PFSK-1 (cell line): Measurements from ENCODE around the gene DENND10.

Experiments used
- FOXP2 ChIP-seq: optimal IDR thresholded peaks from 2 replicates; pipeline ENCODE3; 2011; ENCODE audit warnings: borderline replicate concordance, control low read depth, inconsistent platforms; ENCODE audit not compliant: insufficient read depth; ENCODE audit errors: extremely low read length, extremely low read depth
- POLR2AphosphoS5 ChIP-seq: IDR thresholded peaks from 2 replicates; pipeline ENCODE4 v1.6.1; 2012; ENCODE audit warnings: low read depth, mild to moderate bottlenecking, control low read depth, low read length, moderate library complexity
- SIN3A ChIP-seq: IDR thresholded peaks from 2 replicates; pipeline ENCODE4 v1.6.1; 2012; ENCODE audit warnings: mild to moderate bottlenecking, low read length, moderate library complexity, borderline replicate concordance; ENCODE audit not compliant: insufficient read depth
- TAF1 ChIP-seq: IDR thresholded peaks from 2 replicates; pipeline ENCODE4 v1.6.1; 2012; ENCODE audit warnings: low read length, control low read depth, borderline replicate concordance; ENCODE audit not compliant: insufficient read depth
- TF ChIP-seq, protein P1 (sequence below), 2 experiments: IDR thresholded peaks; 2 replicates each; pipeline versions ENCODE4 v1.6.1 to v1.8.0; 2011 to 2012; ENCODE audit warnings: low read depth in 2 of 2, low read length in 2 of 2, control low read depth in 1 of 2, inconsistent platforms in 1 of 2, mild to moderate bottlenecking in 1 of 2, moderate library complexity in 1 of 2; ENCODE audit not compliant: insufficient read depth in 1 of 2

DENND10 gene

DNA sequence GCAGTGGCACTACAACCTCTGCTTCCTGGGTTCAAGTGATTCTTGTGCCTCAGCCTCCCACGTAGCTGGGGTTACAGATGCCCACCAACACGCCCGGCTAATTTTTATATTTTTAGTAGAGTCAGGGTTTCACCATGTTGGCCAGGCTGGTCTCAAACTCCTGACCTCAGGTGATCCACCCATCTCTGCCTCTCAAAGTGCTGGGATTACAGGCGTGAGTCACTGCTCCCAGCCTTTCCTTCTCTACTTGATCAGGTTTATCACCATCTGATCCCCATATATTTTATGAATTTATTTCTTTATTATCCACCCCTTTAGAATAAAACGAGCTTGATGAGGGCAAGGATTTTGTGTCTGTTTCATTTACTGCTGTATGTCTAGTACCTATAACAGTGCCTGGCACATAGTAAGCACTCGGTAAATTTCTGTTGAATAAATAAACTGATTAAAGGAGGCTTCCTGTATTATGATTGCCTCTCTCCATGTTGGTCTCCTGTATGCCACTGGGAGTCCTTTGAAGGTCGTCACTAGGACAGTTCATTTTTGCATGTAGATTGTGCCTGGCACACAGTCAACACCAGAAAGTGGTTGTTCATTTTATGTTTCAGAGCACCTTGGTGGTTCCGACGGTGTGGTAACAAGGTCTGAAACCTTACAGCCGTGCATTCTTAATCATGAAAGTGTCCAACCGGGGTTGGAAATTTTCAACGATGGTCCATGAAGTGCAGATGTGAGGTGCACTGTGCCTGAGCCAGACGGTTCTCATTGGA, 13.7 kb upstream of the DENND10 start:
- no peak for TF ChIP-seq SIN3A
- TF ChIP-seq FOXP2 = no peak
- TF ChIP-seq, protein P1, sequence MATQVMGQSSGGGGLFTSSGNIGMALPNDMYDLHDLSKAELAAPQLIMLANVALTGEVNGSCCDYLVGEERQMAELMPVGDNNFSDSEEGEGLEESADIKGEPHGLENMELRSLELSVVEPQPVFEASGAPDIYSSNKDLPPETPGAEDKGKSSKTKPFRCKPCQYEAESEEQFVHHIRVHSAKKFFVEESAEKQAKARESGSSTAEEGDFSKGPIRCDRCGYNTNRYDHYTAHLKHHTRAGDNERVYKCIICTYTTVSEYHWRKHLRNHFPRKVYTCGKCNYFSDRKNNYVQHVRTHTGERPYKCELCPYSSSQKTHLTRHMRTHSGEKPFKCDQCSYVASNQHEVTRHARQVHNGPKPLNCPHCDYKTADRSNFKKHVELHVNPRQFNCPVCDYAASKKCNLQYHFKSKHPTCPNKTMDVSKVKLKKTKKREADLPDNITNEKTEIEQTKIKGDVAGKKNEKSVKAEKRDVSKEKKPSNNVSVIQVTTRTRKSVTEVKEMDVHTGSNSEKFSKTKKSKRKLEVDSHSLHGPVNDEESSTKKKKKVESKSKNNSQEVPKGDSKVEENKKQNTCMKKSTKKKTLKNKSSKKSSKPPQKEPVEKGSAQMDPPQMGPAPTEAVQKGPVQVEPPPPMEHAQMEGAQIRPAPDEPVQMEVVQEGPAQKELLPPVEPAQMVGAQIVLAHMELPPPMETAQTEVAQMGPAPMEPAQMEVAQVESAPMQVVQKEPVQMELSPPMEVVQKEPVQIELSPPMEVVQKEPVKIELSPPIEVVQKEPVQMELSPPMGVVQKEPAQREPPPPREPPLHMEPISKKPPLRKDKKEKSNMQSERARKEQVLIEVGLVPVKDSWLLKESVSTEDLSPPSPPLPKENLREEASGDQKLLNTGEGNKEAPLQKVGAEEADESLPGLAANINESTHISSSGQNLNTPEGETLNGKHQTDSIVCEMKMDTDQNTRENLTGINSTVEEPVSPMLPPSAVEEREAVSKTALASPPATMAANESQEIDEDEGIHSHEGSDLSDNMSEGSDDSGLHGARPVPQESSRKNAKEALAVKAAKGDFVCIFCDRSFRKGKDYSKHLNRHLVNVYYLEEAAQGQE (IDR thresholded peaks at IDR 0.05; ENCODE audit: insufficient read depth in 1 of 2, low read depth in 2 of 2, low read length in 2 of 2) = no peak
- TF ChIP-seq TAF1 = no peak
- no peak for TF ChIP-seq POLR2AphosphoS5

DNA sequence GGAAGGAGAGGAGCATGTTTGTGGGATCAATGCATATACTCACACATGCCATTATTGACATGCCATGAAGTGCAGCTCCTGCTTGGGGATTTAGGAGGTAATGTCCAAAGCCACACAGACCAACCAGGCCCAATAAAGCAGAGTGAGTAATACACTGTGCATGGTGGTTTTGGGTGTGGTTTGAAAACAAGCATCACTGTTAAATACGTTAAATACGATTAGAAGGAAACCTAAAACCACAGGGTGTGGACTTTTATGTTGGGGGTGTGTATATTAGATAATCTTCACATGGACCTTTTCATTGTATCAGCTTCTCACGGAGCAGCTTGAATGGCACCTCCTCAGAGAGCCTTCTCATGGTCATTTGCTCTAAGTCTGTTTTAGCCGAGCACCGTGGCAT, 12.9 kb upstream of the DENND10 start:
- TF ChIP-seq POLR2AphosphoS5 = no peak

DNA sequence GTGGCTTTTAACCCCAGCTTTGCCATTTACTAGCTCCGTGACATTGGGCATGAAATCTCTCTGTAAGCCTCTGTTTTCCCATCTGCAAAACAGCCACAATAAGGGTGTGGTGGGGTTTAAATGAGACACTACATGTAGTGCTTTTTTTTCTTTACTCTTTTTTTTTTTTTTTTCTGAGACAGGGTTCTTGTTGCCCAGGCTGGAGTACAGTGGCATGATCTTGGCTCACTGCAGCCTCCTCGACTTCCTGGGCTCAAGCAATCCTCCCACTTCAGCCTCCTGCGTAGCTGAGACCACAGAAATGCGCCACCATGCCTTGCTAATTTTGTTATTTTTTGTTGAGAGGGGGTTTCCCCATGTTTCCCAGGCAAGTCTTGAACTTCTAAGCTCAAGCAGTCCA, 8.3 kb upstream of the DENND10 start:
- TF ChIP-seq, protein P1 (IDR thresholded peaks at IDR 0.05; ENCODE audit: insufficient read depth in 1 of 2, low read depth in 2 of 2, low read length in 2 of 2) = no peak
- TF ChIP-seq POLR2AphosphoS5 = no peak
- no peak for TF ChIP-seq FOXP2
- no peak for TF ChIP-seq SIN3A
- no peak for TF ChIP-seq TAF1

DNA sequence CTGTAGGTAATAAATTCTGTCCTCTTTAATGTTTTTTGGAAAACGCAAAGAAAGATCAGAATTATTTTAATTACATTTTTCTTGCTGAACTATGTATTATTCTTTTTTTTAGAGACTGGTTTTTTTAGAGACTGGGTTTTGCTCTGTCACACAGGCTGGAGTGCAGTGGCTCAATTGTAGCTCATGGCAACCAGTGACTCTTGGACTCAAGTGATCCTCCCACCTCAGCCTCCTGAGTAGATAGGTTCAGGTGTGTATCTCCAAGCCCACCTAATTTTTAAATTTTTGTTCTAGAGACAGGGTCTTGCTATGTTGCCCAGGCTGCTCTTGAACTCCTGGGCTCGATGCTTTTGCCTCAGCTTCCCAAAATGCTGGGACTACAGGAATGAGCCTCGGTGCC, 5.3 kb upstream of the DENND10 start:
- no peak for TF ChIP-seq FOXP2
- no peak for TF ChIP-seq SIN3A
- no peak for TF ChIP-seq TAF1
- TF ChIP-seq POLR2AphosphoS5 = no peak
- TF ChIP-seq, protein P1 (IDR thresholded peaks at IDR 0.05; ENCODE audit: insufficient read depth in 1 of 2, low read depth in 2 of 2, low read length in 2 of 2) = no peak

DNA sequence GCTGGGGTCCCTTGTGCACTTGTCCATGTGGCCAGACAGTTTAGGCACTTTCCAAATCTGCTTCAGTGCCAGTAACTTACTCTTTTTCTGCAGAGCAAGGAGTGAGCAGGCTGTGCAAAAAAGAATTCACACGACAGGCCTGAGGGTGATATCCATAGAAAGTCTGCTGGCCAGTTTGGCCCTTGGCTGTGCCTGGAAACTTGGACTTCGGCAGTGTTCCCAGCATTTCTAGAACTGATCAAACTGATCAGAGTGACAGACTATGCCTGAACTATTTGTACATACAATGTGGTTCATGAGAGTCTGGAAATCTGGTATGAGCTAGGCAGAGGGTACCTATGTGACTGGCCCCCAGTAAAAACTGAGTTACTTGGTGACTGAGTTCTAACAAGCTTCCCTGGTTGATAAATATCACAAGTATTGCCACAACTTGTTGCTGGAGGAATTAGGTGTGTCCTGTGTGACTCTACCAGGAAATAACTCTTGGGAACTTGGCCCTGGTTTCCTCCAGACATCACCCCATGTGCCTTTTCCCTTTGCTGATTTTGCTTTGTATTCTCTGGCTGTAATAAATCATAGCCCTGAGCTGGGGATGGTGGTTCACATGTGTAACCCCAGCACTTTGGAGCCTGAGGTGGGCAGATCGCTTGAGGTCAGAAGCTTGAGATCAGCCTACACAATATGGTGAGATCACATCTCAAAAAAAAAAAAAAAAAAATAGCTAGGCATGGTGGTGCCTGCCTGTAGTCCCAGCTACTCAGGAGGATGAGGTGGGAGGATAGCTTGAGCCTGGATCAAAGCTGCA, 3.3 kb upstream of the DENND10 start:
- TF ChIP-seq, protein P1 (IDR thresholded peaks at IDR 0.05; ENCODE audit: insufficient read depth in 1 of 2, low read depth in 2 of 2, low read length in 2 of 2) = no peak
- TF ChIP-seq POLR2AphosphoS5 (no peak), FOXP2 (no peak), SIN3A (no peak), TAF1 (no peak)
